HG03095 (cell line): Measurements from ENCODE around the gene GOSR2.
"Not testable (repeated sequence)": the region's sequence is repeated elsewhere in the genome, so short reads cannot be mapped to it uniquely, and the experiment has no call there.

Experiments used
- ATAC-seq: cut with Tn5 transposase; IDR thresholded peaks from one replicate; pipeline ENCODE4 v1.9.1; 2021; ENCODE audit warnings: moderate library complexity; ENCODE audit not compliant: unreplicated experiment

Gene GOSR2

DNA sequence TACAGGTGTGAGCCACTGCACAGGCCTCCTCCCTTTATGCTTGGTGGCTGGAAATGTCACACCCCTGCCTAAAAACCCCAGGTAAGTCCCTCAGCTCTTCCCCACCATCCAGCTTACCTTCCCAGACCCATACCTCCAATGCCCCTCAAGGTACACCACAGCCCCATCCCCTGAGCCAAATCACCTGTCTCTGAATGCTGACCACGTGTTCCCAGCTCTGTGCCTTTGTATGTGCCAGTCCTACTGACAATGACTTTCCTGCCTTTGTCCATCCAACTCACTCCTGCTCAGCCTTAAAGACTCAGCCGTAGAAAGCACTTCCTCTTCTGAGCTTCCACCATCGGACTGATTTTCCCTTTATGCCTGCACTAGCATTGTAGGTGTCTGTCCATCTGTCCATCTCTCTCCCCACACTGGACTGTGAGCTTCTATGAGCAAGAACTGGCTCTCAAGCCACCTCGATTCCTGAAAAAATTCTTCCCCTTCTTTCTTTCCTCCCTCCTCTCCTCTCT, 30.7 kb upstream of the GOSR2 start:
- no peak for ATAC-seq

DNA sequence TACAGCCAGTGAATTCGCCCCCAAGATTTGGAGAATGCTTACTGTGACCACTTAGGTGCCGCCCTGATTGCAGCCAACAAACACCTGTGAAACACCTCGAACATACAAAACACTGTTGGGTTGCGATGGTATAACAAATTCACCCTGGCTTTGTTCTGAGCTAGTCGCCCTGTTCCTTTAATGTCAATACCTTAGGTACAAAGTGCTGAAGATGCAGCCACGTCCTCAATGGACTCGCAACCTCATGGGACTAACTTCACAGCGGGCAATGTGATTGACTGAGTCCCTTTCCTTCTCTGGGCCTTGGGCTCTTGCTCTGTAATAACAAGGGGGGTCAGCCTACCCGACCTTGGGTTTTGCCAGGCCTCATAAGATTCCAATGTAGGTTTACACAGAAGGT, 28.9 kb upstream of the GOSR2 start:
- ATAC-seq: no peak

- no peak for ATAC-seq
These were observed 28.3 kb upstream of the GOSR2 start for GRCh38 chr17:46894476-46895151.

GRCh38 chr17:46895171-46895570, 27.8 kb upstream of the GOSR2 start:
- ATAC-seq: no peak

GRCh38 chr17:46896991-46897390, 26.0 kb upstream of the GOSR2 start:
- ATAC-seq: no peak

GRCh38 chr17:46898364-46898763, 24.6 kb upstream of the GOSR2 start:
- no peak for ATAC-seq

GRCh38 chr17:46898860-46899259, 24.1 kb upstream of the GOSR2 start:
- ATAC-seq: no peak

DNA sequence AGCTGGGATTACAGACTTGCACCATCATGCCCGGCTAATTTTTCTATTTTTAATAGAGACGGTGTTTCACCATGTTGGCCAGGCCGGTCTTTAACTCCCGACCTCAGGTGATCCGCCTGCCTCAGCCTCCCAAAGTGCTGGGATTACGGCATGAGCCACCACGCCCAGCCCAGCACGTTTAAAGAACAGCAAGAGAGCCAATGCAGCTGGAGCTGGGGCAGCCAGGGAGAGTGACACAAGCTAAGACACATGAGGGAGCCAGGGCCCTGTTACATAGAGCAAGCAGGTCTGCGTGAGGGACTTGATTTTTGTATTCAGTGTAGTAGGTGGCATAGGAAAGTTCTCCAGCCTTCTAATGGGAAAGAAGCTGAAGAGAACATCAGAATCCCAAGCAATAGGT, 21.7 kb upstream of the GOSR2 start:
- ATAC-seq: no peak

DNA sequence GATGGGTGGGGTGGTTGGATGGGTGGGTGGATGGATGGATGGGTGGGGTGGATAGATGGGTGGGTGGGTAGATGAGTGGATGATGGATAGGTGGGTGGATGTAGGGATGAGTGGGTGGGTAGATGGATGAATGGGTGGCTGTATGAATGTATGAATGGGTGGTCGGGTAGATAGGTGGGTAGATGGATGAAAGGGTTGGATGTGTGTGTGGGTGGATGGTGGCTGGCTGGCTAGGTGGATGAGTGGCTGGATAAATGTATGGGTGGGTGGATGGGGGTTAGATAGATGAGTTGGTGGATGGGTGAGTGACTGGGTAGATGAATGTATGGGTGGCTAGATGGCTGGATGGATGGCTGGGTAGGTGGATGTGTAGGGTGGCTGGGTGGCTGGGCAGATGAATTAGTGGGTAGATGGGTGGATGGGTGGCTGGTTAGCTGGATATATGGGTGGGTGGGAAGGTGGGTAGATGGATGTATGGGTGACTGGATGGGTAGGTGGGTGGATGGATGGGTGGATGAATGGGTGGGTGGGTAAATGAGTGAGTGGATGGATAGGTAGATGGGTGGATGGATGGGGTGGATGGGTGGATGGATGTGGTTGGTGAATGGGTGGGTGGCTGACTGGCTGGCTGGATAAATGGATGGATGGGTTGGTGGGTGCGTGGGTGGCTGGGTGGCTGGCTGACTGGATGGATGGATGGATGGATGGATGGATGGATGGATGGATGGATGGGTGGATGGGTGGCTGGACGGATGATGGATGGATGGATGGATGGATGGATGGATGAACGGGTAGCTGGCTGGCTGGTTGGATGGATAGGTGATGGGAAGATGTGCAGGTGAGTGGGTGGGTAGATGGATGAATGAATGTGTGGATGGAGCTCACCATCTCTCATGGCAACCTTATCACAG, 18.9 kb upstream of the GOSR2 start:
- ATAC-seq: no peak

DNA sequence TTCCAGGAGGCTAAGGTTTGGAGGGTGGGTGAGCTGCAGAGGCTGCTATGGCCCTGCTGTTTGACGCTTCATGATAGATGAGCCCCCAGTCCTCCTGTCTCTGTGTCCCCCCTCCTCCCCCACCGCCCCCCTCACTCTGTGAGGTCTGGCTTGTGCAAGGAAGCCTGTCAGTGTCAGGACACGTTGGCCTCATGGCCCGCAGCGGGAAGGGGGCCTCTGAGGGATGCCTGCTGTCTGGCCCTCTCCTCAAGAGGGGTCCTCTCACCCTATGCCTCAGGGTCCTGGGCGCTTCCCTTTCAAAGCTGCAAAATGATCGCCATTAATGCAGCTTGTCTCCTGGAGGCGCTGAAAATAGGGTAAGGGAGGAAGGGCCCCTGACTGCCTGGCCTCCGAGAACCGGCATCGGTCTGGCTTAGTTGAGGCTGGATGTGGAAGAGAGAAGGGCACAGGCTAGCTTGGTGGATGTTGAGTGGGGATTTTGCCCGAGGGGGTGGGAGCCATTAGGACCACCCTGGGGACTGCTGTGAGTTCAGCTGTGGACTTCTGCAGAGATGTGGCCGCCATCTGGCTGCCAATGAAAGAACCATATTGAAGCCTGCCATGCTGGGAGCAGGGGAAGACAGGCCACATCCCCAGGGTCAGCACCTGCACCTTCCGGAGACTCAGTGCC, 14.8 kb upstream of the GOSR2 start:
- no peak for ATAC-seq

GRCh38 chr17:46910179-46910927, 12.6 kb upstream of the GOSR2 start:
- no peak for ATAC-seq

GRCh38 chr17:46911311-46911710, 11.6 kb upstream of the GOSR2 start:
- no peak for ATAC-seq

GRCh38 chr17:46915596-46915995, 7.4 kb upstream of the GOSR2 start:
- ATAC-seq: no peak

DNA sequence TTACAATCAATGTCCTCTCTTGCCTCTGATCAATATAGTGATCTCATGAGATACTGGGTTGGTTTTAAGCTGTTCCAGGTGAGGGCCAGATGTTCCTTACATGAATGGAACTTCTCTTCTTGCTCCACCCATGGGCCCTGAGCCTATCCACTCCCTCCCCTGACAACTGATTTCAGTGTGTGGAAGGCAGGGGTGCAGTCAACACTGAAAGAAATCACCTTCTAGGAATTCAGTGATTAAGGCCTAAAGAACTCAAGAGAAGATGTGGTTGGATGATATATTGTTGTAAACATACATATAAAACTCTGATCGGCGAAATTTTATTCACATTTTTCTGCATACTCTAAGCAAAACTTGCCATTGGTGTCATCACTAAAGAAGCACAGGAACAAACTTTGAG, 6.7 kb upstream of the GOSR2 start:
- ATAC-seq: no peak

DNA sequence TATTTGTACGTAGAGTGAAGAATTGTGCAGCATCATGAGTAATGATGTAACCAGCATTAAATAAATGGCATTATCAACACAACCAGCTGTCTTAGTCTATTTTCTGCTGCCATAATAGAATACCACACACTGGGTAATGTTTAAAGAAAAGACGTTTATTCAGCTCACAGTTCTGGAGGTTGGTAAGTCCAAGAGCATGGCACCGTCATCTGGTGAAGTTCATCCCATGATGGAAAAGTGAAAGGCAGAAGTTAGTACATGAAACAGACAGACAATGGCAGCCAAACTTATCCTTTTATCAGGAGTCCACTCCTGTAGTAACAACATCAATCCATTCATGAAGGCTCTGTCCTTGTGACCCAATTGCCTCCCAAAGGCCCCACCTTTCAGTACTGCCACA, 6.3 kb upstream of the GOSR2 start:
- ATAC-seq: no peak

DNA sequence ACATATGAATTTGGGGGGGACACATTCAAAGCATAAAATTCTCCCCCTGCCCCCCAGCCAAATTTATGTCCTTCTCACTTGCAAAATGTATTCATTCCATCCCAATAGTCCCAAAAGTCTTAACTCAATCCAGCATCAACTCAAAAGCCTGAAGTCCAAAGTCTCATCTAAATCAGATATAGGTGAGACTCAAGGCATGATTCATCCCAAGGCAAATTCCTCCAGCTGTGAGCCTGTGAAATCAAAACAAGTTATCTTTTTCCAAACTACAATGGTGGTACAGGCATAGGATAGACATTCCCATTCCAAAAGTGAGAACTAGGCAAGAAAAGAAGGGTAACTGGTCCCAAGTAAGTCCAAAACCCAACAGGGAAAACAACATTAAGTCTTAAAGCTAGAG, 5.9 kb upstream of the GOSR2 start:
- ATAC-seq: no peak

GRCh38 chr17:46917516-46917915, 5.4 kb upstream of the GOSR2 start:
- no peak for ATAC-seq

GRCh38 chr17:46921962-46922361, 998 bp upstream of the GOSR2 start:
- ATAC-seq: not testable (repeated sequence)

DNA sequence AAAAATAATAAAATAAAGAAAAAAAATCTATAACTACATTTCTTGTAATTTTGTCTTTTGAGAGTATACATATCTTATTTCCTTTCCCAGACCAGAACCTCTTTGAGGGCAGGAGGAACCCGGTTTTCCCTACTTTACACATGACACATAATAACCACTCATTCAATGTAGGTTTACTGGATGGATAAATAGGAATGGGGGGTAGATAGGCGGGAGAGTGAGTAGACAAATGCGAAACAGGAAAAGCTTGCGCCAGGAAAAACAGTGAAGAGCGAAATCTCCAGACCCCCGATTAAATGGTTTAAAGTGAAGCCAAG, 515 bp upstream of the GOSR2 start:
- ATAC-seq: no peak

GRCh38 chr17:46925185-46925868, 2.4 kb downstream of the GOSR2 start:
- ATAC-seq: no peak
